SU-DHL-6 (cell line): ENCODE measurements around the gene KMT5B.

Experiments
- CTCF ChIP-seq: fragments of 200-600 bp; sonication (generic); IDR thresholded peaks from one replicate; pipeline ENCODE4 v1.5.1; 2017; ENCODE audit warnings: antibody characterized with exemption, mild to moderate bottlenecking, low read length, moderate library complexity; ENCODE audit not compliant: insufficient read depth, poor library complexity, severe bottlenecking
- EZH2phosphoT487 ChIP-seq: fragments of 200-600 bp; sonication (generic), shearing (Covaris generic); conservative IDR thresholded peaks from 2 replicates; pipeline ENCODE4 v1.6.1; 2018; ENCODE audit warnings: mild to moderate bottlenecking, antibody characterized with exemption, low read length, moderate library complexity, mixed read lengths

- TF ChIP-seq CTCF (no peak), EZH2phosphoT487 (no peak)
These were observed 11.6 kb downstream of the KMT5B start for GRCh38 chr11:68201492-68201891.
